ENCODE results near the gene RABGAP1L.

Gene RABGAP1L

DNA sequence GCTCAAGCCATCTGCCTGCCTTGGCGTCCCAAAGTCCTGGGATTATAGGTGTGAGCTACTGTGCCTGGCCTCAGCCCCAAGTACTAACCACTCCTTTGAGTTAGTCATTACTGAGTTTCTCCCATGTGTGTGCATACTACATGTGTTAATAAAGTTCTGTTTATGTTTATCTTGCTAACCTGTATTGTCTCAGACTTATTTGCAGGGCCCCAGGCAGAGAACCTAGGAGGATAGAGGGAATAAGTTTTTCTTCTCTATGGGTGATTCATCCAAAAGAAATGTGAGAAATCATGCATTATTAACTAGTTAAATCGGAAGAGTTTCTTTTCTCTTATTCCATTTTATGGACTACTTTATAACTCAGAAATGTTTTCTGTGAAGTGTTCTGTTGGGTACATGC lies 636.5 kb downstream of the RABGAP1L start:
- H3K27ac ChIP-seq (ENCODE audit: low read depth in 2 of 2, low read length in 2 of 2): no peak overlapping the region
- no peaks in the 10 kb centered on the region for H3K36me3 ChIP-seq (ENCODE audit: control insufficient read depth in 2 of 2, insufficient read depth in 2 of 2, low read length in 2 of 2)
- H3K9me3 ChIP-seq (ENCODE audit: control insufficient read depth in 2 of 2, low read length in 2 of 2): no peaks in the 10 kb centered on the region
- no peaks in the 10 kb centered on the region for H3K27me3 ChIP-seq (ENCODE audit: control insufficient read depth in 2 of 2, insufficient read depth in 2 of 2, low read length in 2 of 2)
- no peak overlapping the region for H3K4me3 ChIP-seq (ENCODE audit: low read length in 2 of 2)
- H3K4me1 ChIP-seq (ENCODE audit: control insufficient read depth in 2 of 2, insufficient read depth in 2 of 2, low read length in 2 of 2): peaks cover 7 to 9% of the 10 kb centered on the region in 2 donors
- no peak overlapping the region for H3K9ac ChIP-seq (ENCODE audit: low read depth in 1 of 2, low read length in 2 of 2)

DNA sequence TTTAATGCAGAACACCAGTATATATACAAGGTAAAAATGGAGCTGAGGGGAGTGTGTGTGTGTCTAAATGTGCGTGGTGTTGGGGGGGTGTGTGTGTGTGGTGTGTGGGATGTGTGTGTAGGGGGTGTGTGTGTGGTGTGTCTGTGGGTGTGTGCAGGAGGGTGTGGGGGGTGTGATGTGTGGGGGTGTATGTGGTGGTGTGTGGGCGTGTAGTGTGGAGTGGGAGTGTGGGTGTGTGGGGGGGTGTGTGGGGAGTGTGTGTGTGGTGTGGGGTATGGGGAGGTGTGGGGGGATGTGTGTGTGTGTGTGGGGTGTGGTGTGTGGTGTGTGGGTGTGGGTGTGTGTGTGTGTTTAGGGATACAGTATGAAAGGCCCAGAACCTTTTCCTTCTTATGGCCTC lies 638.1 kb downstream of the RABGAP1L start:
- no peaks in the 10 kb centered on the region for H3K9me3 ChIP-seq (ENCODE audit: control insufficient read depth in 2 of 2, low read length in 2 of 2)
- H3K4me3 ChIP-seq (ENCODE audit: low read length in 2 of 2): no peak overlapping the region
- no peak overlapping the region for H3K27ac ChIP-seq (ENCODE audit: low read depth in 2 of 2, low read length in 2 of 2)
- H3K36me3 ChIP-seq (ENCODE audit: control insufficient read depth in 2 of 2, insufficient read depth in 2 of 2, low read length in 2 of 2): no peaks in the 10 kb centered on the region
- no peaks in the 10 kb centered on the region for H3K27me3 ChIP-seq (ENCODE audit: control insufficient read depth in 2 of 2, insufficient read depth in 2 of 2, low read length in 2 of 2)
- no peak overlapping the region for H3K9ac ChIP-seq (ENCODE audit: low read depth in 1 of 2, low read length in 2 of 2)
- H3K4me1 ChIP-seq (ENCODE audit: control insufficient read depth in 2 of 2, insufficient read depth in 2 of 2, low read length in 2 of 2): peaks cover 7 to 9% of the 10 kb centered on the region in 2 donors

GRCh38 chr1:174799136-174799479 lies 639.8 kb downstream of the RABGAP1L start:
- Histone ChIP-seq H3K4me3 (ENCODE audit: low read length in 2 of 2) (peak overlapping the region; percentile 72 to 90), H3K9ac (ENCODE audit: low read depth in 1 of 2, low read length in 2 of 2) (peak overlapping the region; percentile 34 to 78), H3K4me1 (ENCODE audit: control insufficient read depth in 2 of 2, insufficient read depth in 2 of 2, low read length in 2 of 2) (peaks cover 7 to 9% of the 10 kb centered on the region in 2 donors), H3K9me3 (ENCODE audit: control insufficient read depth in 2 of 2, low read length in 2 of 2) (no peaks in the 10 kb centered on the region), H3K27ac (ENCODE audit: low read depth in 2 of 2, low read length in 2 of 2) (peak overlapping the region; percentile 10 to 60), H3K36me3 (ENCODE audit: control insufficient read depth in 2 of 2, insufficient read depth in 2 of 2, low read length in 2 of 2) (no peaks in the 10 kb centered on the region), H3K27me3 (ENCODE audit: control insufficient read depth in 2 of 2, insufficient read depth in 2 of 2, low read length in 2 of 2) (no peaks in the 10 kb centered on the region)

DNA sequence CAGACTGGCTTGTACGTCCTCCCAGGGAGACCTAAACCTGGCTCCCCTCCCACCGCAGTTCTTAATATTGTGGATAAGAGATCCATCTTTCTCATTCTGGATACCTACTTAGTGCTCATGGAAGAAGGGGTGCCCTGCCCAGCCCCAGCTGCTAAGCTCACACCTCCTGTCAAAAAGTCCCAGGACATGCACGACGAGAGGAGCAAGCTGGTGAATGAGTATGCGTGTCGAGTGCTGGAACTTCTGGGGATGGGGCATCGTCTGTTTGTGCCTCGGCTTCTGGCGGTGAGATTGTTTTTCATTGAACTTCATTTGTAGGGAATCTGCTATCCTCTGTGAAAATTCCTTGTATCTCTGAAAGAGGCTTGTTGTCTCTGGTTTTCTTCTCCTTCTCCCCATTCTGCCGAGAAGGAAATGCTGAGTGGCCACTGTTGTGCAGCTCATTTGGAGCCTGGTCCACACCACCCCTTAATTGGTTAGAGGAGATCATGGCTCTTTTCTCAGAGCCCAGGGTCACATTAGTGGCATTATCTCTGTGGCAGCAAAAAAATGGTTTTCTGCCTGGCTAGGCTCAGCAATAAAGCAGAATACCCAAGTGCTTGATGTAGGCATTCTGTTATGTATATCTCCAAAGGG lies 641.0 kb downstream of the RABGAP1L start:
- Histone ChIP-seq H3K4me3 (ENCODE audit: low read length in 2 of 2) (peak overlapping the region; percentile 72 to 90), H3K27me3 (ENCODE audit: control insufficient read depth in 2 of 2, insufficient read depth in 2 of 2, low read length in 2 of 2) (no peaks in the 10 kb centered on the region), H3K4me1 (ENCODE audit: control insufficient read depth in 2 of 2, insufficient read depth in 2 of 2, low read length in 2 of 2) (peaks cover 7 to 9% of the 10 kb centered on the region in 2 donors), H3K9ac (ENCODE audit: low read depth in 1 of 2, low read length in 2 of 2) (peak overlapping the region; percentile 74 to 78), H3K36me3 (ENCODE audit: control insufficient read depth in 2 of 2, insufficient read depth in 2 of 2, low read length in 2 of 2) (no peaks in the 10 kb centered on the region), H3K27ac (ENCODE audit: low read depth in 2 of 2, low read length in 2 of 2) (peak overlapping the region; percentile 60 to 65), H3K9me3 (ENCODE audit: control insufficient read depth in 2 of 2, low read length in 2 of 2) (no peaks in the 10 kb centered on the region)

GRCh38 chr1:174800876-174801275 lies 641.6 kb downstream of the RABGAP1L start:
- no peak overlapping the region for H3K4me3 ChIP-seq (ENCODE audit: low read length in 2 of 2)
- peak overlapping the region in 1 of 2 donors; percentile 74 for H3K9ac ChIP-seq (ENCODE audit: low read depth in 1 of 2, low read length in 2 of 2)
- no peak overlapping the region for H3K27ac ChIP-seq (ENCODE audit: low read depth in 2 of 2, low read length in 2 of 2)
- H3K27me3 ChIP-seq (ENCODE audit: control insufficient read depth in 2 of 2, insufficient read depth in 2 of 2, low read length in 2 of 2): no peaks in the 10 kb centered on the region
- no peaks in the 10 kb centered on the region for H3K36me3 ChIP-seq (ENCODE audit: control insufficient read depth in 2 of 2, insufficient read depth in 2 of 2, low read length in 2 of 2)
- no peaks in the 10 kb centered on the region for H3K9me3 ChIP-seq (ENCODE audit: control insufficient read depth in 2 of 2, low read length in 2 of 2)
- H3K4me1 ChIP-seq (ENCODE audit: control insufficient read depth in 2 of 2, insufficient read depth in 2 of 2, low read length in 2 of 2): peaks cover 7 to 9% of the 10 kb centered on the region in 2 donors

- Histone ChIP-seq H3K4me3 (ENCODE audit: low read length in 2 of 2) (no peak overlapping the region), H3K9ac (ENCODE audit: low read depth in 1 of 2, low read length in 2 of 2) (no peak overlapping the region), H3K27me3 (ENCODE audit: control insufficient read depth in 2 of 2, insufficient read depth in 2 of 2, low read length in 2 of 2) (no peaks in the 10 kb centered on the region), H3K27ac (ENCODE audit: low read depth in 2 of 2, low read length in 2 of 2) (no peak overlapping the region), H3K9me3 (ENCODE audit: control insufficient read depth in 2 of 2, low read length in 2 of 2) (no peaks in the 10 kb centered on the region), H3K36me3 (ENCODE audit: control insufficient read depth in 2 of 2, insufficient read depth in 2 of 2, low read length in 2 of 2) (no peaks in the 10 kb centered on the region), H3K4me1 (ENCODE audit: control insufficient read depth in 2 of 2, insufficient read depth in 2 of 2, low read length in 2 of 2) (no peaks in the 10 kb centered on the region)
Observed at GRCh38 chr1:174809755-174810280, 650.5 kb downstream of the RABGAP1L start.

GRCh38 chr1:174812016-174812415 lies 652.7 kb downstream of the RABGAP1L start:
- Histone ChIP-seq H3K27ac (ENCODE audit: low read depth in 2 of 2, low read length in 2 of 2) (no peak overlapping the region), H3K4me1 (ENCODE audit: control insufficient read depth in 2 of 2, insufficient read depth in 2 of 2, low read length in 2 of 2) (no peaks in the 10 kb centered on the region)

DNA sequence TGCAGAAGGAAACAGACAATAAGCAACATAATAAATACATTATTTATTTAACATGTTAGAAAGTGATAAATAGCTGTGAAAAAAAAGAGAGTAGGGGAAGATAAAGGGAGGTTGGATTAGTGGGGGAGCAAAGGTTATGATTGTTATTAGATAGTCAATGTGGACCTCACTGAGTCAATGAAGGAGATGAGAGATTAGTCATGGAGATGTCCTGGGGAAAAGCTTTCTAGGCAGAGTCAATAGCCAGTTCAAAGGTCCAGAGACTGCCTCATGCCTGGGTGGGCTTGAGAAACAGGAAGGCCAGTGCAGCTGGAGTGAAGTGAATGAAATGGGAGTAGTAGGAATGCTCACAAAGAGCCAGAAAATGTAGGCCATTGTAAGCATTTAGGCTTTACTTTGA lies 653.3 kb downstream of the RABGAP1L start:
- Histone ChIP-seq H3K27me3 (ENCODE audit: control insufficient read depth in 2 of 2, insufficient read depth in 2 of 2, low read length in 2 of 2) (no peaks in the 10 kb centered on the region), H3K27ac (ENCODE audit: low read depth in 2 of 2, low read length in 2 of 2) (no peak overlapping the region), H3K4me3 (ENCODE audit: low read length in 2 of 2) (no peak overlapping the region), H3K9ac (ENCODE audit: low read depth in 1 of 2, low read length in 2 of 2) (no peak overlapping the region), H3K9me3 (ENCODE audit: control insufficient read depth in 2 of 2, low read length in 2 of 2) (no peaks in the 10 kb centered on the region), H3K36me3 (ENCODE audit: control insufficient read depth in 2 of 2, insufficient read depth in 2 of 2, low read length in 2 of 2) (no peaks in the 10 kb centered on the region), H3K4me1 (ENCODE audit: control insufficient read depth in 2 of 2, insufficient read depth in 2 of 2, low read length in 2 of 2) (no peaks in the 10 kb centered on the region)

More at GRCh38 chr1:174812016-174812415, 652.7 kb downstream of the RABGAP1L start:
- Histone ChIP-seq H3K4me3 (ENCODE audit: low read length in 2 of 2) (no peak overlapping the region), H3K9ac (ENCODE audit: low read depth in 1 of 2, low read length in 2 of 2) (no peak overlapping the region), H3K36me3 (ENCODE audit: control insufficient read depth in 2 of 2, insufficient read depth in 2 of 2, low read length in 2 of 2) (no peaks in the 10 kb centered on the region), H3K27me3 (ENCODE audit: control insufficient read depth in 2 of 2, insufficient read depth in 2 of 2, low read length in 2 of 2) (no peaks in the 10 kb centered on the region), H3K9me3 (ENCODE audit: control insufficient read depth in 2 of 2, low read length in 2 of 2) (no peaks in the 10 kb centered on the region)

DNA sequence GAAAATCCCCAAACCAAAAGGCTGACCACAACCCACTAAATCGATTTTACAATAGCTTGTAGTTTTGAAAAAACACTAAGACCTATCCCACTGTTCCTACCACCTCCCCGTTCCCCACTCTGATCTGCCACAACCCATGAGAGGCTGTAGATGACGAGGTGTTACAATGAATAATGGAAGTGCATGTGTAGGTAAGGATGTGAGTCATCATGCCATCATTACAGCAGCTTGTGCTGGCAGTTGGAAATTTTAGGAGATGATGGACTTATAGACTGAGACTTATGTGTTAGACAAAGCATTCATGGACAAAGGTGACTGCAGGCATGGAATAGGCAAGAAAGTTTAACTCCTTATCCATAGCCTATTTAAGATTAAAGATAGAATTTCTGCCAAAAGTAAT lies 655.7 kb downstream of the RABGAP1L start:
- Histone ChIP-seq H3K4me3 (ENCODE audit: low read length in 2 of 2) (no peak overlapping the region), H3K27me3 (ENCODE audit: control insufficient read depth in 2 of 2, insufficient read depth in 2 of 2, low read length in 2 of 2) (no peaks in the 10 kb centered on the region), H3K27ac (ENCODE audit: low read depth in 2 of 2, low read length in 2 of 2) (no peak overlapping the region), H3K4me1 (ENCODE audit: control insufficient read depth in 2 of 2, insufficient read depth in 2 of 2, low read length in 2 of 2) (no peaks in the 10 kb centered on the region), H3K9me3 (ENCODE audit: control insufficient read depth in 2 of 2, low read length in 2 of 2) (no peaks in the 10 kb centered on the region), H3K36me3 (ENCODE audit: control insufficient read depth in 2 of 2, insufficient read depth in 2 of 2, low read length in 2 of 2) (no peaks in the 10 kb centered on the region), H3K9ac (ENCODE audit: low read depth in 1 of 2, low read length in 2 of 2) (no peak overlapping the region)

DNA sequence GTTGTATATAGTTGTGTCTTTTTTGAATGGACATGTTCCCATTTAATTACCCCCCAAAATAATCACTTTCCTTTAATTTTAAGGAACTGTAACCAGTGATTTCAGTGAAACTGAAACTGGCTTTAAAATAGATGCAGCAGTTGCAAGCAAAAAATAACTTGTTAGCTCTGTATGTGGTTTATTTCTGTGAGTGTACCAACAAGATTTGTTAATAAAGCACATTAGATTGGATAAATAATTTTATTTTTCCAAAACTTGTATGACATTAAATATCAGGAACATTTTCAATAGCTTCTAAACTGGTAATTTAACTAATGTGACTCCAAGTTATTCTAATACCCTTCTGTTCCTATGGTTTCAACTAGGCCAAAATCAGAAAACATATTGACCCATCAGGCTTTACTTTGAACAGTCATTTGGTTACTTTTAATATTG lies 656.2 kb downstream of the RABGAP1L start:
- Histone ChIP-seq H3K9ac (ENCODE audit: low read depth in 1 of 2, low read length in 2 of 2) (no peak overlapping the region), H3K4me3 (ENCODE audit: low read length in 2 of 2) (no peak overlapping the region)

More for the DNA sequence above, 656.2 kb downstream of the RABGAP1L start:
- no peaks in the 10 kb centered on the region for H3K27me3 ChIP-seq (ENCODE audit: control insufficient read depth in 2 of 2, insufficient read depth in 2 of 2, low read length in 2 of 2)
- H3K4me1 ChIP-seq (ENCODE audit: control insufficient read depth in 2 of 2, insufficient read depth in 2 of 2, low read length in 2 of 2): no peaks in the 10 kb centered on the region
- no peaks in the 10 kb centered on the region for H3K36me3 ChIP-seq (ENCODE audit: control insufficient read depth in 2 of 2, insufficient read depth in 2 of 2, low read length in 2 of 2)
- no peaks in the 10 kb centered on the region for H3K9me3 ChIP-seq (ENCODE audit: control insufficient read depth in 2 of 2, low read length in 2 of 2)
- no peak overlapping the region for H3K27ac ChIP-seq (ENCODE audit: low read depth in 2 of 2, low read length in 2 of 2)
